HepG2 (cell line): ENCODE measurements around the gene TMEM134. TPM values are rescaled to one million over a fixed set of nuclear protein-coding genes. Genes with fewer than 3 reads are reported as not detected.

Source experiments
- ATM ChIP-seq: fragments of 450-650 bp; IDR thresholded peaks from 2 replicates; pipeline ENCODE4 v1.7.1; 2017; ENCODE audit warnings: mild to moderate bottlenecking, borderline replicate concordance
- BHLHE40 ChIP-seq: IDR thresholded peaks from 2 replicates; pipeline ENCODE4 v1.6.1; 2011; ENCODE audit warnings: low read length, improper control_type of control experiment
- FOSL2 ChIP-seq: sonication (generic); formaldehyde crosslinking; IDR thresholded peaks from 2 replicates; pipeline ENCODE4 v1.4.0; 2020; ENCODE audit warnings: missing genetic modification reagents
- GABPA ChIP-seq, 2 experiments: IDR thresholded peaks; 2 replicates each; pipeline ENCODE4 v1.6.1; 2011 to 2016; ENCODE audit warnings: low read depth in 2 of 2, low read length in 1 of 2, missing biosample characterization in 1 of 2, missing genetic modification characterization in 1 of 2
- KLF16 ChIP-seq, 2 experiments: sonication (generic) in 1 of 2; formaldehyde crosslinking in 1 of 2; IDR thresholded peaks; 2 replicates each; pipeline versions ENCODE4 v1.6.1 to v1.8.0; 2016 to 2023; ENCODE audit warnings: missing genetic modification reagents in 2 of 2, missing compliant biosample characterization in 1 of 2
- MXI1 ChIP-seq: IDR thresholded peaks from 3 replicates; pipeline ENCODE4 v1.6.1; 2012; ENCODE audit warnings: low read depth, low read length, inconsistent platforms, borderline replicate concordance
- PATZ1 ChIP-seq: sonication (generic); formaldehyde crosslinking; IDR thresholded peaks from 2 replicates; pipeline ENCODE4 v1.4.0; 2020; ENCODE audit warnings: missing genetic modification reagents
- PCBP1 ChIP-seq: fragments of 200-400 bp; formaldehyde crosslinking; IDR thresholded peaks from 2 replicates; pipeline ENCODE4 v1.6.1; 2017; ENCODE audit warnings: mild to moderate bottlenecking, low read depth, low read length, borderline replicate concordance
- PLRG1 ChIP-seq: fragments of 450-650 bp; conservative IDR thresholded peaks from 2 replicates; pipeline ENCODE4 v1.6.1; 2016
- SAFB2 ChIP-seq: sonication (generic); formaldehyde crosslinking; IDR thresholded peaks from 2 replicates; pipeline ENCODE4 v1.5.1; 2020; ENCODE audit warnings: missing genetic modification reagents, low read depth, mild to moderate bottlenecking, borderline replicate concordance
- SMARCC2 ChIP-seq: fragments of 450-650 bp; IDR thresholded peaks from 2 replicates; pipeline ENCODE4 v1.6.1; 2017; ENCODE audit warnings: antibody characterized with exemption, mild to moderate bottlenecking
- SPEN ChIP-seq: sonication (generic); formaldehyde crosslinking; IDR thresholded peaks from 2 replicates; pipeline ENCODE4 v1.5.1; 2020; ENCODE audit warnings: low read depth, mild to moderate bottlenecking, missing genetic modification reagents
- THAP9 ChIP-seq: sonication (generic); formaldehyde crosslinking; IDR thresholded peaks from 2 replicates; pipeline ENCODE4; 2020; ENCODE audit warnings: missing genetic modification reagents, mild to moderate bottlenecking, borderline replicate concordance
- ZBTB2 ChIP-seq: sonication (generic); formaldehyde crosslinking; IDR thresholded peaks from 2 replicates; pipeline ENCODE4 v1.8.0; 2022; ENCODE audit warnings: low read depth, missing genetic modification reagents
- ZFP41 ChIP-seq: sonication (generic); formaldehyde crosslinking; IDR thresholded peaks from 2 replicates; pipeline ENCODE4 v1.4.0; 2020; ENCODE audit warnings: mild to moderate bottlenecking, missing genetic modification reagents, borderline replicate concordance
- ZNF143 ChIP-seq: sonication (generic); formaldehyde crosslinking; IDR thresholded peaks from 2 replicates; pipeline ENCODE4 v1.4.0; 2020; ENCODE audit warnings: missing genetic modification reagents
- ZNF292 ChIP-seq: sonication (generic); formaldehyde crosslinking; IDR thresholded peaks from 2 replicates; pipeline ENCODE4 v1.8.1; 2022; ENCODE audit warnings: mild to moderate bottlenecking, low read depth, missing genetic modification reagents, borderline replicate concordance
- ZNF329 ChIP-seq: sonication (generic); formaldehyde crosslinking; IDR thresholded peaks from 2 replicates; pipeline ENCODE4 v1.9.0; 2021; ENCODE audit warnings: low read depth, mild to moderate bottlenecking, missing genetic modification reagents
- ZNF704 ChIP-seq: sonication (generic); formaldehyde crosslinking; IDR thresholded peaks from 2 replicates; pipeline ENCODE4 v1.8.1; 2023; ENCODE audit warnings: mild to moderate bottlenecking, inconsistent platforms, moderate library complexity, missing genetic modification reagents, borderline replicate concordance
- polyA plus RNA-seq, 8 experiments: library from polyadenylated mRNA; depleted of rRNA in 3 of 8; stranded (reverse) in 7 of 8; unstranded in 1 of 8; fragments of >200 nt; fragmentation: Illumina TruSeq in 4 of 8; extraction: Trizol in 4 of 8; gene quantifications; 2 replicates each; pipeline versions ENCODE4 v1.2.1 to v1.2.3, GENCODE V29; 2011 to 2016; ENCODE audit warnings: low read depth in 4 of 8, missing spikeins in 1 of 8, mixed read lengths in 1 of 8; ENCODE audit not compliant: insufficient read depth in 1 of 8
- total RNA-seq, 5 experiments: library from RNA; depleted of rRNA; stranded (reverse); fragments of >200 nt; fragmentation: Illumina TruSeq; extraction: Trizol; gene quantifications; 2 replicates each; pipeline ENCODE4 v1.2.3, GENCODE V29; 2016; ENCODE audit warnings: low read depth in 1 of 5
- TF ChIP-seq, protein P1 (sequence below): IDR thresholded peaks from 2 replicates; pipeline ENCODE4 v1.6.1; 2016; ENCODE audit warnings: control low read depth

The TMEM134 gene
- total and polyA plus RNA-seq, 2 of the 13 experiments (the other 11 are each of a cell fraction or from before 2014, with no cell fraction given), result 6.9 to 26.9 TPM

DNA sequence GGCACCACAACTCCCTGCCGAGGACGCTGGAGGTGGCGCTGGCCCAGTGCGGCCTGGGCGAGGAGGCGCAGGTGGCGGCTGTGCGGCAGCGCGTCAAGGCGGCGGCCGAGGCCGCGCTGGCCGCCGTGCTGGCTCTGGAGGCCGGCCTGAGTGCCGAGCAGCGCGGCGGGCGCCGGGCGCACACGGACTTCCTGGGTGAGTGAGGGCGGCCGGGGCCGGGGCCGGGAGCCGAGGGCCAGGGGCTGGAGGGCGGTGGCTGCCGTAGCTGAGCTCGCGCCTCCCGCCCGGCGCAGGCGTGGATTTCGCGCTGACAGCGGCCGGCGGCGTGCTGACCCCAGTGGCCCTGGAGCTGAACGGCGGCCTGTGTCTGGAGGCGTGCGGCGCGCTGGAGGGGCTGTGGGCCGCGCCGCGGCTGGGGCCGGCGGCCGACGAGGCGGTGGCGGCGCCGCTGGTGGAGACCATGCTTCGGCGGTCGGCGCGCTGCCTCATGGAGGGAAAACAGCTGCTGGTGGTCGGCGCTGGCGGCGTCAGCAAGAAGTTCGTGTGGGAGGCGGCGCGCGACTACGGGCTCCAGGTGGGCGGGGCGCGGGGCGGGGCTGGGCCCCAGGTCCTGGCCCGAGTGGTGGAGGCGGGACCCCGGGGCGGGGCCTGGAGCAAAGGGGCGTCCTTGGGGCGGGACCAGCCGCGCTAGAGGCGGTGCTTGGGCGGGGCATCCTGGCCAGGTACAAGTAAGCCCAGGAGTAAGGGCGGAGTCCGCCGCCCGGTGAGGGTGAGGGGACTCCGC, 48.2 kb downstream of the TMEM134 start (continued):
- TF ChIP-seq PATZ1 (CRISPR knock-in tag) (no peak; the same call in 1 of the 2 replicates), ATM (no peak), PLRG1 (no peak), THAP9 (no peak), ZNF292 (CRISPR knock-in tag) (no peak), SPEN (CRISPR knock-in tag) (peak; percentile 56), MXI1 (peak; percentile 23; the same call in 1 of the 3 replicates), ZFP41 (no peak), BHLHE40 (no peak; the same call in 1 of the 2 replicates), SMARCC2 (no peak), KLF16 (CRISPR knock-in tag; IDR thresholded peaks at IDR 0.05) (peak in 1 of 2 experiments; percentile 29; a peak in 1 of 4 replicates), ZNF143 (CRISPR knock-in tag) (no peak), SAFB2 (CRISPR knock-in tag) (peak; percentile 69; the same call in 1 of the 2 replicates), ZNF329 (peak; percentile 66; the same call in 1 of the 2 replicates), GABPA (IDR thresholded peaks at IDR 0.05; ENCODE audit: low read depth, low read length) (no peak), GABPA (CRISPR knock-in tag; IDR thresholded peaks at IDR 0.05; ENCODE audit: low read depth) (no peak), ZBTB2 (CRISPR knock-in tag) (peak; percentile 71; the same call in 1 of the 2 replicates), FOSL2 (CRISPR knock-in tag) (no peak), ZNF704 (CRISPR knock-in tag) (no peak), PCBP1 (no peak)
- TF ChIP-seq, protein P1, sequence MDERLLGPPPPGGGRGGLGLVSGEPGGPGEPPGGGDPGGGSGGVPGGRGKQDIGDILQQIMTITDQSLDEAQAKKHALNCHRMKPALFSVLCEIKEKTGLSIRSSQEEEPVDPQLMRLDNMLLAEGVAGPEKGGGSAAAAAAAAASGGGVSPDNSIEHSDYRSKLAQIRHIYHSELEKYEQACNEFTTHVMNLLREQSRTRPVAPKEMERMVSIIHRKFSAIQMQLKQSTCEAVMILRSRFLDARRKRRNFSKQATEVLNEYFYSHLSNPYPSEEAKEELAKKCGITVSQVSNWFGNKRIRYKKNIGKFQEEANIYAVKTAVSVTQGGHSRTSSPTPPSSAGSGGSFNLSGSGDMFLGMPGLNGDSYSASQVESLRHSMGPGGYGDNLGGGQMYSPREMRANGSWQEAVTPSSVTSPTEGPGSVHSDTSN (CRISPR knock-in tag), result no peak
